GM10248 (cell line): ENCODE results near the gene IFNLR1.

Source experiments
- CTCF ChIA-PET: fragments of 300-600 bp; sonication (Branson Sonifier 250); formaldehyde crosslinking; extraction: SDS; loops from one replicate; lab custom pipeline; 2021; ENCODE audit warnings: antibody characterized with exemption; lab: Yijun Ruan, JAX
- POLR2A ChIA-PET: fragments of 350-650 bp; sonication (Branson Sonifier 250); formaldehyde crosslinking; extraction: SDS; loops from one replicate; lab custom pipeline; 2020; ENCODE audit warnings: antibody characterized with exemption; lab: Yijun Ruan, JAX
- DNase-seq: peaks from one replicate; pipeline ENCODE4 v3.0.0; 2012; ENCODE audit errors: extremely low spot score
- TF ChIP-seq, protein P1 (sequence below): IDR thresholded peaks from 2 replicates; pipeline ENCODE4 v1.5.1; 2012; ENCODE audit warnings: mild to moderate bottlenecking, low read depth; ENCODE audit errors: extremely low read depth, missing control alignments, control extremely low read depth

Gene IFNLR1

DNA sequence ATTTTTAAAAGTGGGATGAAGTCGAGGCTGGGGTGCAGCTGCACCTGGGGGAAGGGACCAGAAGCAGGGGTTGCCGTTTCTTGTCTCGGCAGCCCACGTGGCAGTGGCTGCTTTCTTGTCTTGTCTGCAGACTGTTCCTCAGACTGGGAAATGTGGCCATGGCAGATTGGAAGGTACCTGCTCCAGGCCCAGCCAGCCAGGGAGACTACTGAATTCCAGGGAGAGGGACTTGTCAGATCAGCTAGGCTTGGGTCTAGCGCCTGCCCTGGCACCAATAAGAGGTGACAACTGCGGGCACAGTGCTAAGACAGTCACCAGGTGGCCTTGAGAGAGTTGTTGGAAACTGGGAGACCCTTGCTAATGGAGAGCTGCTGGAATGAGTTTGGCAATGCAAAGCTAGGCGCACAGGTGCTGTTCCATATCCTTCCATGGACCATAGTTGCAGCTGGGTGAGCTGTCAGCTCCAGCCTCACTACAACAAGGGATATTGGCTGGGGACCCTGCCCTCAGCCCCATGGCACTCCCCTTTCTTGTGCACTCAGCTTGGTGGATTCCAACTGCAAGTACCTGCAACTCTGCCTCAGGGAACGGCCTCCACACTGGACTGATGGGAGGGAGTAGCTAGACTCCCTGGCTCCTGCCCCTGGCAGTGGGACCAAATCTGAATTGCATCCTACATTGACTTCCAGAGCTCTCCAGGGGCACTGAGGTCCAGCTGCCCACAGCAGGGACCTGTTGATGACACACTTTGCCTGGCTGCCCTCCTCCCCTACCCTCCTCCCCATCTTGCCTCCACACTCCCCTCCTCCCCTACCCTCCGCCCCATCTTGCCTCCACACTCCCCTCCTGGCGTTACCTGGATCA, 34.2 kb downstream of the IFNLR1 start:
- POLR2A ChIA-PET = no interaction called here
- CTCF ChIA-PET = interaction anchor here (0.9 to 7.8 kb wide), 9 partner anchors 9 to 435 kb away, joined by 3 to 136 read pairs (median 4); no protein-coding TSS in a partner anchor
- TF ChIP-seq, protein P1, sequence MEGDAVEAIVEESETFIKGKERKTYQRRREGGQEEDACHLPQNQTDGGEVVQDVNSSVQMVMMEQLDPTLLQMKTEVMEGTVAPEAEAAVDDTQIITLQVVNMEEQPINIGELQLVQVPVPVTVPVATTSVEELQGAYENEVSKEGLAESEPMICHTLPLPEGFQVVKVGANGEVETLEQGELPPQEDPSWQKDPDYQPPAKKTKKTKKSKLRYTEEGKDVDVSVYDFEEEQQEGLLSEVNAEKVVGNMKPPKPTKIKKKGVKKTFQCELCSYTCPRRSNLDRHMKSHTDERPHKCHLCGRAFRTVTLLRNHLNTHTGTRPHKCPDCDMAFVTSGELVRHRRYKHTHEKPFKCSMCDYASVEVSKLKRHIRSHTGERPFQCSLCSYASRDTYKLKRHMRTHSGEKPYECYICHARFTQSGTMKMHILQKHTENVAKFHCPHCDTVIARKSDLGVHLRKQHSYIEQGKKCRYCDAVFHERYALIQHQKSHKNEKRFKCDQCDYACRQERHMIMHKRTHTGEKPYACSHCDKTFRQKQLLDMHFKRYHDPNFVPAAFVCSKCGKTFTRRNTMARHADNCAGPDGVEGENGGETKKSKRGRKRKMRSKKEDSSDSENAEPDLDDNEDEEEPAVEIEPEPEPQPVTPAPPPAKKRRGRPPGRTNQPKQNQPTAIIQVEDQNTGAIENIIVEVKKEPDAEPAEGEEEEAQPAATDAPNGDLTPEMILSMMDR = no peak
- DNase-seq = no peak

DNA sequence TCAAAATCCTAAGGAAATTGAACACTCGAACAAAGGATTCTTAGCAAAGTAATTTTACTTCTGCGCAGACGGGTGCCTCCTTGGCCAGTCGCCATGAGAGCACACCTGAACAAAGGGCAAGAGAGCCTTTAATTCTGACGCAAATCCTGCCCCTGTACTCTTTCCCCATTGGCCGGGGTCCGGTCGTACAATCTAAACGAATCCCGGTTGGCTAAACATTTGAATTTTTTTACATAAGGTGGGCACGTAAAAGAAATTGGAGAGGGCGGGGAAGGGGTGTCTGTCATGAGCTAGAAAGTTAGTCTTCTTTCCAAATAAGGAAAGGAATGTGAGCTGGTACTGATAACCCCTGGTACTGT, 35.9 kb downstream of the IFNLR1 start:
- no peak for DNase-seq
- TF ChIP-seq, protein P1 = no peak
- ChIA-PET POLR2A (no interaction called here), CTCF (interaction anchor here (0.7 to 7.8 kb wide), 23 partner anchors 10 to 436 kb away, joined by 3 to 136 read pairs (median 8); partner anchors contain the start of genes IFNLR1 and MYOM3)

GRCh38 chr1:24150234-24151174, 36.6 kb downstream of the IFNLR1 start:
- POLR2A ChIA-PET = no interaction called here

DNA sequence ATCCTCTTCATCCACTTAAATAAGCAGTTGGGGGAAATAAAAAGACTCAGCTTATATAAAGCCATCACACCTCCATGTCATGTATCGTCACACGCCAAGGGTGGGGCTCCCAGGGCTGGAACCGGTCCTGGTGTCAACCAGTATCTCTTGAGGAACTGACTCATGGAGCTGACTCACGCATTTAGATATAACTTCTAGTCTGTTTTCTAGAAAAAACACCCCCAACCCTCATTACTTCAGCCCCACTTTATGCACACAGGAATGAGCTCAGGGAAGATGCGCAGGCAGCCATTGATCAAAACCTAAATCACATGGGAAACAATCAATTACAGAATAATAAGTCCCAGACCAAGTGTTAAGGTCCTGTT, 37.2 kb downstream of the IFNLR1 start:
- TF ChIP-seq, protein P1 = no peak
- no peak for DNase-seq
- POLR2A ChIA-PET = no interaction called here
- CTCF ChIA-PET = interaction anchor here (0.6 to 7.8 kb wide), 66 partner anchors 9 to 741 kb away, joined by 3 to 136 read pairs (median 4); partner anchors contain the start of genes IFNLR1, NIPAL3 and STPG1

More at GRCh38 chr1:24150234-24151174, 36.6 kb downstream of the IFNLR1 start:
- TF ChIP-seq, protein P1 = peak; percentile 97
- DNase-seq = peak; percentile 86
- CTCF ChIA-PET = interaction anchor here (0.6 to 7.8 kb wide), 71 partner anchors 9 to 740 kb away, joined by 3 to 136 read pairs (median 4); partner anchors contain the start of genes IFNLR1, NIPAL3 and STPG1

DNA sequence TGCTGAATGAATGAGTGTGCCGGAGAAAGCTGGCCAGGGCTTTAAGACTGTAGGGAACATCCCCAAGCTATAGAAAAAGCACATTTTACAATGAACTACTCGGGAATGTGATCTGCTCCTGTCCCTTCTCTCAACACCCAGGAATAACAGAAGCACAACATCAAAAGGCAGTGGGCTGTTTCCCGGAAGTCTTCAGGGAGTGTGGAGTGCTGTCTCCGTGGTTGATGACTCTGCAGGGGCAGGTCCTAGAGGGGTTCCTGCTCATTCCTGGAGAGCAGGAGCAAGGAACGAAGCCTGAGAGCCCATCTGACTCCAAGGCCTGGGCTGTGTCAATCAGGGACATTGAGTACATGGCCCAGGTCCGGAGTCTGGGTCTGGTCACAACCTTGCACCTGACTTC, 39.3 kb downstream of the IFNLR1 start:
- ChIA-PET POLR2A (interaction anchor here (0.6 kb wide), 1 partner anchor 1037 kb away, joined by 3 read pairs; no protein-coding TSS in a partner anchor), CTCF (interaction anchor here (1.0 to 2.1 kb wide), 6 partner anchors 9 to 245 kb away, joined by 3 to 11 read pairs (median 4); no protein-coding TSS in a partner anchor)
- TF ChIP-seq, protein P1 = no peak
- no peak for DNase-seq

DNA sequence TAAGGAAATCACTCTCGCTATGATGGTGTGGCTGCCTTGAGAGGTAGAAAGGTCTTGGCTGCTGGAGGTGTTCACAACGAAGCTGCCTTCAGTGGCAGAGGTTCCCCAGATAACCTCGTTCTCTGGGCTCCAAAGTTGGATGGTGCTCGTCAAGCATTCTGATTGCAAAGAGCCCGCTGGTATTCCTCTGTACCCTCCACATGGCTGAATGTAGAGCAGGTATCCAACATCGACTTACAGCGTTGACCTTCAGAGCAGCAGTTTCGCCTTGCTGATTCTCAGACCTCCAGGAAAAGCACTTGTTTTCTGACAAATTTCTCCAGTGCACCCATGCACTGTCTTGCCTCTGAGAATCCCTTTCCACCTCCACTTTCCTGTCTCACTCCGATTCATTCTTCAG, 39.9 kb downstream of the IFNLR1 start:
- ChIA-PET POLR2A (interaction anchor here (0.6 kb wide), 1 partner anchor 56 kb away, joined by 3 read pairs; no protein-coding TSS in a partner anchor), CTCF (interaction anchor here (1.3 to 2.1 kb wide), 3 partner anchors 55 to 246 kb away, joined by 3 to 11 read pairs (median 4); no protein-coding TSS in a partner anchor)
- DNase-seq = no peak
- TF ChIP-seq, protein P1 = no peak
